Panc1 (cell line): Measurements from ENCODE around the gene TMEM45A. TPM values are rescaled to one million over a fixed set of nuclear protein-coding genes. Genes with fewer than 3 reads are reported as not detected.

Experiments
- ATAC-seq: fragments of 200-7000 bp; cut with Tn5 transposase; 2 replicates; pipeline ENCODE4 v1.9.1; 2020; ENCODE audit warnings: mild to moderate bottlenecking, moderate library complexity
- BruUV-seq: library from RNA; stranded (reverse); fragments of 400-500 nt; replicated peaks from 2 replicates; lab custom pipeline; 2021; lab: Mats Ljungman, UMichigan
- CTCF ChIA-PET: fragments of 300-600 bp; sonication (Branson Sonifier 250); formaldehyde crosslinking; loops from one replicate; lab custom pipeline; 2022; ENCODE audit warnings: antibody characterized with exemption; lab: Charles Lee
- POLR2A ChIA-PET: fragments of 300-600 bp; sonication (Branson Sonifier 250); formaldehyde crosslinking; loops from one replicate; lab custom pipeline; 2022; ENCODE audit warnings: antibody characterized with exemption; lab: Charles Lee
- DNase-seq: peaks from one replicate; pipeline ENCODE4 v3.0.0-alpha.2; 2010; ENCODE audit warnings: low read depth, low spot score
- H3K27ac ChIP-seq: 2 replicates; pipeline ENCODE4 v1.5.1; 2011; ENCODE audit warnings: mild to moderate bottlenecking, low read length, inconsistent platforms
- H3K27me3 ChIP-seq: fragments of 200-500 bp; sonication (Bioruptor generic); 2 replicates; pipeline ENCODE4 v1.6.0; 2014; ENCODE audit warnings: low read length, inconsistent platforms; ENCODE audit not compliant: control insufficient read depth, insufficient read depth
- H3K36me3 ChIP-seq: fragments of 200-500 bp; sonication (Bioruptor generic); 2 replicates; pipeline ENCODE4 v1.5.1; 2014; ENCODE audit warnings: inconsistent platforms, mild to moderate bottlenecking, low read length, moderate library complexity; ENCODE audit not compliant: control insufficient read depth, insufficient read depth
- H3K4me1 ChIP-seq: 2 replicates; pipeline ENCODE4 v1.5.1; 2011; ENCODE audit warnings: inconsistent platforms, mild to moderate bottlenecking, low read length, moderate library complexity; ENCODE audit not compliant: control insufficient read depth, insufficient read depth
- H3K4me3 ChIP-seq, 2 experiments: 2 replicates each; pipeline ENCODE4 v1.5.1; 2011 to 2012; ENCODE audit warnings: low read depth in 2 of 2, low read length in 2 of 2, mild to moderate bottlenecking in 2 of 2, inconsistent platforms in 1 of 2, moderate library complexity in 1 of 2
- H3K9me3 ChIP-seq: fragments of 200-500 bp; sonication (Bioruptor generic); 2 replicates; pipeline ENCODE4 v1.5.1; 2014; ENCODE audit warnings: low read depth, mild to moderate bottlenecking, inconsistent platforms, low read length, moderate library complexity; ENCODE audit not compliant: control insufficient read depth, insufficient read depth
- POLR2AphosphoS5 ChIP-seq: IDR thresholded peaks from 2 replicates; pipeline ENCODE4 v1.6.1; 2012; ENCODE audit warnings: mild to moderate bottlenecking, low read depth, low read length, moderate library complexity
- SIN3A ChIP-seq: IDR thresholded peaks from 2 replicates; pipeline ENCODE4 v1.6.1; 2012; ENCODE audit warnings: low read depth, mild to moderate bottlenecking, low read length, moderate library complexity, borderline replicate concordance; ENCODE audit not compliant: insufficient read depth
- TCF7L2 ChIP-seq: IDR thresholded peaks from 2 replicates; pipeline ENCODE4 v1.6.1; 2011; ENCODE audit warnings: mild to moderate bottlenecking, low read depth, low read length, inconsistent platforms
- in situ Hi-C: cut with HindIII; loops from 2 replicates; pipeline ENCODE4 v1.10.0; 2016; ENCODE audit warnings: low sequenced_read_pairs, low pct_unique_long_range_greater_than_20kb
- intact Hi-C: fragments of 100-400 bp; cut with micrococcal nuclease; formaldehyde crosslinking; loops from one replicate; pipeline ENCODE4 v1.10.0; 2022; ENCODE audit not compliant: unreplicated experiment
- total RNA-seq: library from RNA; stranded (reverse); gene quantifications from one replicate; pipeline ENCODE4 v1.2.1, GENCODE V29; 2021; ENCODE audit not compliant: unreplicated experiment
- TF ChIP-seq, protein P1 (sequence below), 2 experiments: IDR thresholded peaks; 2 replicates each; pipeline ENCODE4 v1.6.1; 2011 to 2012; ENCODE audit warnings: low read depth in 2 of 2, control low read depth in 1 of 2, low read length in 1 of 2, mild to moderate bottlenecking in 1 of 2, moderate library complexity in 1 of 2; ENCODE audit not compliant: insufficient read depth in 1 of 2
- TF ChIP-seq, protein P2 (sequence below): fragments of 450-650 bp; IDR thresholded peaks from 2 replicates; pipeline ENCODE4 v1.5.1; 2017; ENCODE audit warnings: mild to moderate bottlenecking

TMEM45A gene
- total RNA-seq, 1 experiment from 2014 or later = 8.6 TPM

DNA sequence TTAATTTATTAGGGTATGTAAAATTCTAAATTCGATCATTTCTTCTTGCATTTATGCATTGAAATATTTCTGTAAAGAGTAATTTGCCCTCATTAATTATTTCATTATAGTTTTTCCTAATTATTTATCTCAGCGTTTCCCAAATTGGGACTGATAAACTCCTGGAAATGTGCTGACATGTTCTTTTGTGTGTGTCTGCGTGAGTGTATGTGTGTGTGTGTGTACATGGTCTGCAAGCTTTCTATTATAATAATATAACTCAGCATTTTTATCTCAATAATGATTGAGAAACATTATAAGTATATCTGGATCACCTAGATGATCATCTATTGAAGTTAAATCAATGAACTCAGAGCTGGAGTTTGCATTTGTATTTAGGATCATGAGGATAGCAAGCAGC, 38.7 kb downstream of the TMEM45A start:
- CTCF ChIA-PET = no interaction called here

DNA sequence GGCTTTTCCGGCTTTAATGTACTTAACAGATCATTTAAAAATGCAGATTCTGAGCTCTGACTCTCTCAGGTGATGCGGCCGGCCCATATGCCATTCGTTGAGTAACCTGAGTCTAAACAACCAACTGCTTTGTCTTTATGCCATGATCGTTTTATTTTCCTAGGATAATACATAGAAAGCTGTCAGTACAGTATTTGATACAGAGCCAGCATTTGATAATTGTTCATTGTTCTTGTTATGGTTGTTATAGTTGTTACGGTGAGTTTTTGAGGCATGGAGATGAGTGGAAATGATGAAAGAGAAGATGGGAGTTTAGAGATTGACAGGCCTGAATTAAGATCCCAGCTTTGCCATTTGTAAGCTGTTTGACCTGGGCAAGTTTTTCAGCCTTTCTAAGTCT, 40.0 kb downstream of the TMEM45A start:
- Histone ChIP-seq H3K4me3 (no peak overlapping the region), H3K27me3 (no peaks in the 10 kb centered on the region), H3K36me3 (no peaks in the 10 kb centered on the region), H3K4me1 (no peaks in the 10 kb centered on the region), H3K9me3 (no peaks in the 10 kb centered on the region), H3K27ac (no peak overlapping the region)
- BruUV-seq = no TSS peak
- TF ChIP-seq POLR2AphosphoS5 (no peak), SIN3A (no peak), TCF7L2 (no peak)
- TF ChIP-seq, protein P1, sequence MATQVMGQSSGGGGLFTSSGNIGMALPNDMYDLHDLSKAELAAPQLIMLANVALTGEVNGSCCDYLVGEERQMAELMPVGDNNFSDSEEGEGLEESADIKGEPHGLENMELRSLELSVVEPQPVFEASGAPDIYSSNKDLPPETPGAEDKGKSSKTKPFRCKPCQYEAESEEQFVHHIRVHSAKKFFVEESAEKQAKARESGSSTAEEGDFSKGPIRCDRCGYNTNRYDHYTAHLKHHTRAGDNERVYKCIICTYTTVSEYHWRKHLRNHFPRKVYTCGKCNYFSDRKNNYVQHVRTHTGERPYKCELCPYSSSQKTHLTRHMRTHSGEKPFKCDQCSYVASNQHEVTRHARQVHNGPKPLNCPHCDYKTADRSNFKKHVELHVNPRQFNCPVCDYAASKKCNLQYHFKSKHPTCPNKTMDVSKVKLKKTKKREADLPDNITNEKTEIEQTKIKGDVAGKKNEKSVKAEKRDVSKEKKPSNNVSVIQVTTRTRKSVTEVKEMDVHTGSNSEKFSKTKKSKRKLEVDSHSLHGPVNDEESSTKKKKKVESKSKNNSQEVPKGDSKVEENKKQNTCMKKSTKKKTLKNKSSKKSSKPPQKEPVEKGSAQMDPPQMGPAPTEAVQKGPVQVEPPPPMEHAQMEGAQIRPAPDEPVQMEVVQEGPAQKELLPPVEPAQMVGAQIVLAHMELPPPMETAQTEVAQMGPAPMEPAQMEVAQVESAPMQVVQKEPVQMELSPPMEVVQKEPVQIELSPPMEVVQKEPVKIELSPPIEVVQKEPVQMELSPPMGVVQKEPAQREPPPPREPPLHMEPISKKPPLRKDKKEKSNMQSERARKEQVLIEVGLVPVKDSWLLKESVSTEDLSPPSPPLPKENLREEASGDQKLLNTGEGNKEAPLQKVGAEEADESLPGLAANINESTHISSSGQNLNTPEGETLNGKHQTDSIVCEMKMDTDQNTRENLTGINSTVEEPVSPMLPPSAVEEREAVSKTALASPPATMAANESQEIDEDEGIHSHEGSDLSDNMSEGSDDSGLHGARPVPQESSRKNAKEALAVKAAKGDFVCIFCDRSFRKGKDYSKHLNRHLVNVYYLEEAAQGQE (IDR thresholded peaks at IDR 0.05; ENCODE audit: insufficient read depth in 1 of 2, low read depth in 2 of 2, low read length in 1 of 2) = no peak
- TF ChIP-seq, protein P2, sequence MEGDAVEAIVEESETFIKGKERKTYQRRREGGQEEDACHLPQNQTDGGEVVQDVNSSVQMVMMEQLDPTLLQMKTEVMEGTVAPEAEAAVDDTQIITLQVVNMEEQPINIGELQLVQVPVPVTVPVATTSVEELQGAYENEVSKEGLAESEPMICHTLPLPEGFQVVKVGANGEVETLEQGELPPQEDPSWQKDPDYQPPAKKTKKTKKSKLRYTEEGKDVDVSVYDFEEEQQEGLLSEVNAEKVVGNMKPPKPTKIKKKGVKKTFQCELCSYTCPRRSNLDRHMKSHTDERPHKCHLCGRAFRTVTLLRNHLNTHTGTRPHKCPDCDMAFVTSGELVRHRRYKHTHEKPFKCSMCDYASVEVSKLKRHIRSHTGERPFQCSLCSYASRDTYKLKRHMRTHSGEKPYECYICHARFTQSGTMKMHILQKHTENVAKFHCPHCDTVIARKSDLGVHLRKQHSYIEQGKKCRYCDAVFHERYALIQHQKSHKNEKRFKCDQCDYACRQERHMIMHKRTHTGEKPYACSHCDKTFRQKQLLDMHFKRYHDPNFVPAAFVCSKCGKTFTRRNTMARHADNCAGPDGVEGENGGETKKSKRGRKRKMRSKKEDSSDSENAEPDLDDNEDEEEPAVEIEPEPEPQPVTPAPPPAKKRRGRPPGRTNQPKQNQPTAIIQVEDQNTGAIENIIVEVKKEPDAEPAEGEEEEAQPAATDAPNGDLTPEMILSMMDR = no peak
- in situ Hi-C loops (no loop called here), intact Hi-C loops (no loop called here)
- ATAC-seq (no peak), DNase-seq (no peak)
- ChIA-PET CTCF (no interaction called here), POLR2A (no interaction called here)

More for the DNA sequence above, 38.7 kb downstream of the TMEM45A start:
- Histone ChIP-seq H3K4me1 (no peaks in the 10 kb centered on the region), H3K36me3 (no peaks in the 10 kb centered on the region), H3K27ac (no peak overlapping the region), H3K27me3 (no peaks in the 10 kb centered on the region), H3K4me3 (no peak overlapping the region), H3K9me3 (no peaks in the 10 kb centered on the region)
- in situ Hi-C loops (no loop called here), intact Hi-C loops (no loop called here)
- no peak for DNase-seq
- BruUV-seq = no TSS peak
- POLR2A ChIA-PET = no interaction called here
- ATAC-seq = no peak
- TF ChIP-seq, protein P1 (IDR thresholded peaks at IDR 0.05; ENCODE audit: insufficient read depth in 1 of 2, low read depth in 2 of 2, low read length in 1 of 2) = no peak
- TF ChIP-seq, protein P2 = no peak
- TF ChIP-seq POLR2AphosphoS5 = no peak
- no peak for TF ChIP-seq TCF7L2
- TF ChIP-seq SIN3A = no peak
